ENCODE data around the gene FRMD4A.
A peak's percentile ranks its signal among the peaks of the same experiment; 100 is the strongest.

Gene FRMD4A

DNA sequence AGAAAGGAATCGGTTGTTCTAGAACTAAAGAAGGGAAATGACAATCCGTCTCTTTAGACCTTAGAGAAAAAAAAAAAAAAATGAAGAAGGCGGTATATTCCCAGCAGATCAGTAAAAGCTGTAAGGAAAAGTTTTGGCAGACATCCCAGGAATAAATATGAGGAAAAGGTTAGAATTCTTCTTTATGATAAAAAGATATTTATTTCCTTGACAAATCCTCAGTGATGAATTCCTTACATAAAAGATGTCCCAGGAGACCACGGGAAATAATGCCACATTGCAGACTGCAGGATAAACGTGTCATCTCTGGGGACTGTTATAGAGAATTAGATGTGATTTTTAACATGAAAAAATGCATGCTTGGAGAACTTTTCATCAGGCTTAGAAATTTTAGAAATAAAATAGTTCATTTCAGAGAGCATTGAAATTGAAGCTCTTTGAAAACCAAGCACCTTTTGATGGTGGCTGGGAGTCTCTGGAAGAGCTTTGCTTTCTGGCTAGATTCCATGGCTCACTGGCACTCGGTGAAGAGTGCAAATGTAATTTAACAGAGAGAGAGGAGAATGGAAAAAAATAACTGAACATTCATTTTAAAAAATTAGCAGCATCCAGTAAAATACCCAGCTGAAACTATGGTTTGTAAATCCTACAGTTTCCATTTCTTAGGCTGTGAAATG lies 645.8 kb downstream of the FRMD4A start:
- DNase-seq (ENCODE audit: low read depth in 1 of 2, low spot score in 1 of 2): no peak
- in situ Hi-C loops (cut with HindIII; ENCODE audit: low pct_unique_long_range_greater_than_20kb, low sequenced_read_pairs): no loop called here
- TF ChIP-seq JUND (IDR thresholded peaks at IDR 0.05; ENCODE audit: low read depth): no peak

GRCh38 chr10:13684252-13684791 lies 646.4 kb downstream of the FRMD4A start:
- in situ Hi-C loops (cut with HindIII; ENCODE audit: low pct_unique_long_range_greater_than_20kb, low sequenced_read_pairs): no loop called here
- no peak for TF ChIP-seq JUND (IDR thresholded peaks at IDR 0.05; ENCODE audit: low read depth)

DNA sequence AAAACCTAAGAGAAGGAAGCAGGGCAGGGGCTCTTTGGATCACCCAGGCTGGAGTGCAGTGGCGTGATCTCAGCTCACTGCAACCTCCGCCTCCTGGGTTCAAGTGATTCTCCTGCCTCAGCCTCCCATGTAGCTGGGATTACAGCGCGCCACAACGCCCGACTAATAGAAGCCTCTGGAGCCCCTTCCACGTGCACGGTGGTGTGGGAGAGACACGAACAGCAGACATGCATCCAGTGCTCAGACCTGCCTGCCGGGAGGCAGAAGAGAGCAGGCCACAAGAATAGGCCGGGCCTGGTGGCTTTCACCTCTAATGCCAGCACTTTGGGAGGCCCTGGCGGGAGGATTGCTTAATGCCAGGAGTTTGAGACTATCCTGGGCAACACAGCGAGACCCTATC lies 647.7 kb downstream of the FRMD4A start:
- in situ Hi-C loops (cut with HindIII; ENCODE audit: low pct_unique_long_range_greater_than_20kb, low sequenced_read_pairs): no loop called here
- TF ChIP-seq JUND (IDR thresholded peaks at IDR 0.05; ENCODE audit: low read depth): no peak
- DNase-seq (ENCODE audit: low read depth in 1 of 2, low spot score in 1 of 2): no peak

More at GRCh38 chr10:13684252-13684791, 646.4 kb downstream of the FRMD4A start:
- no peak for DNase-seq (ENCODE audit: low read depth in 1 of 2, low spot score in 1 of 2)

GRCh38 chr10:13681960-13682359 lies 648.8 kb downstream of the FRMD4A start:
- TF ChIP-seq JUND (IDR thresholded peaks at IDR 0.05; ENCODE audit: low read depth): no peak
- DNase-seq (ENCODE audit: low read depth in 1 of 2, low spot score in 1 of 2): no peak
- in situ Hi-C loops (cut with HindIII; ENCODE audit: low pct_unique_long_range_greater_than_20kb, low sequenced_read_pairs): no loop called here

DNA sequence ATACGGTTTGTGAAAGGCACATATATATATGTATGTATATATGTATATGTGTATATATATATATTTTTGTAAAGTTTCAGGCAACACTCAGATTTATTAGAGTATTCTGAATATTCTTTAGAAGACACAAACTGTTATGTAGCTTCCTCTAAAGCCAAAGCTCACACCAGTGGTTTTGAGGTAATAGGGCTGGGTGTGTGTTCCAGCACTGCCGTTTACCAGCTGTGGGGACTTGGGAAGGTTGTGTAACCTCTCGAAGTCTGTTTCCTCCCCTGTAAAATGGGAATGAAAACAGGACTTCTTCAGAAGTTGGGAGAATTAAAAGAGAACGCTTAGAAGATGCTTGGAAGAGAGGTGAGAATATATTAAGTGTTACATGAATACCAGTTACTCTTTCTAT lies 649.2 kb downstream of the FRMD4A start:
- no peak for DNase-seq (ENCODE audit: low read depth in 1 of 2, low spot score in 1 of 2)
- TF ChIP-seq JUND (IDR thresholded peaks at IDR 0.05; ENCODE audit: low read depth): no peak
- in situ Hi-C loops (cut with HindIII; ENCODE audit: low pct_unique_long_range_greater_than_20kb, low sequenced_read_pairs): no loop called here

GRCh38 chr10:13681095-13681494 lies 649.6 kb downstream of the FRMD4A start:
- TF ChIP-seq JUND (IDR thresholded peaks at IDR 0.05; ENCODE audit: low read depth): no peak
- in situ Hi-C loops (cut with HindIII; ENCODE audit: low pct_unique_long_range_greater_than_20kb, low sequenced_read_pairs): no loop called here
- DNase-seq (ENCODE audit: low read depth in 1 of 2, low spot score in 1 of 2): peak; percentile 27 to 51

DNA sequence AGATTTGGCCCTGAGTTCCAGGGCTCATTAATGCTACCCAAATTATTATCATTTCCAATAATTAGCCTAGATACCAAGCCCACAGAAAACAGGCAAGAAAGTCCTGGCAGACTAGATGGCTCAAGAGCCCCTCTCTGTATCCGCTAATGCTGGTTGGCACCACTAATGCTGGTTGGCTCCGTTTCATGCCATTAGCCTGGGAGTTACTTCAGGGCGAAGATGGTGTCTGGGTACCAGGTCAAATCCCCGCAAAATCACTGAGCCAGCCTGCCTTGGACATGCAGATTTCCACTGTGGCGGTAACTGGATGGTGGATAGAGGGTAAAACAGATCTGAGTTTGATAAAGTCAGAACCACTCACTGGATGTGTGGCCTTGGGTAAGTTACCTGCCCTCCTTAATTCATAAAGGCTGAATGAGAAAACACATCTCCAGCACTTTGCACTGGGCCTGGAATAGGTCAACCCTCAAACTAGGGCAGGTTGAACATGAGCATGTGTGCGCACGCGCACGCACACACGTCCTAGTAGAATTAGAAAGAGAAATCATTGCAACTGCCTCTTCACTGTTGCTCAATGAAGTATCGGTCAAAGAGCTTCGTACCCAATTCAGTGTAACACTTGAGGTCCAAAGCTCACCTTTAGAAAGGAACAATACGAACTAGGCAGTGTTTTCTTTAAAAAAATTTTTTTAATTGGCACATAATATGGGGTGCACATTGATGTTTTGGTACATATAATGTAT lies 652.5 kb downstream of the FRMD4A start:
- DNase-seq (ENCODE audit: low read depth in 1 of 2, low spot score in 1 of 2): no peak
- in situ Hi-C loops (cut with HindIII; ENCODE audit: low pct_unique_long_range_greater_than_20kb, low sequenced_read_pairs): no loop called here
- no peak for TF ChIP-seq JUND (IDR thresholded peaks at IDR 0.05; ENCODE audit: low read depth)

- in situ Hi-C loops (cut with HindIII; ENCODE audit: low pct_unique_long_range_greater_than_20kb, low sequenced_read_pairs): no loop called here
- no peak for DNase-seq (ENCODE audit: low read depth in 1 of 2, low spot score in 1 of 2)
- TF ChIP-seq JUND (IDR thresholded peaks at IDR 0.05; ENCODE audit: low read depth): no peak
These were observed 655.8 kb downstream of the FRMD4A start for GRCh38 chr10:13674645-13675588.

DNA sequence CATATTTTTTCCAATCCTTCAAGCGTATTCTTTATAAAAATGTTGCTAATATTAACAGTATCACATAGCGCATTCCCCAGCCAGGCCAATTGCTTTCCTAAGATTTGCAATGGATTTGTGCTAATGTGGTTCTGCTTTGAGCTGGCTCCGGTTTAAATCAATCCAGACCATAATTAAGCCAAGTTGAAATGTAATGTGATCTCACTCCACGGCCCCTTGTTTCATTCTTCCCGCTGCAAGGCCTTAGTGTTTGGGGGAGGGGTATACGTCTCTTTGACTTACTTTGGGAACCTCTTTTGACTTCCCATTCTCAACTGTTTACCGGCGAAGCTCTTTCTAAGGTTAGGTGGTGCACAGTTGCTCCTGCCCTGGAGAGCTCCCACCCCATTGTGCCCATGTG lies 657.6 kb downstream of the FRMD4A start:
- TF ChIP-seq JUND (IDR thresholded peaks at IDR 0.05; ENCODE audit: low read depth): no peak
- in situ Hi-C loops (cut with HindIII; ENCODE audit: low pct_unique_long_range_greater_than_20kb, low sequenced_read_pairs): no loop called here
- no peak for DNase-seq (ENCODE audit: low read depth in 1 of 2, low spot score in 1 of 2)

- in situ Hi-C loops (cut with HindIII; ENCODE audit: low pct_unique_long_range_greater_than_20kb, low sequenced_read_pairs): no loop called here
- TF ChIP-seq JUND (IDR thresholded peaks at IDR 0.05; ENCODE audit: low read depth): no peak
- no peak for DNase-seq (ENCODE audit: low read depth in 1 of 2, low spot score in 1 of 2)
These were observed 658.2 kb downstream of the FRMD4A start for GRCh38 chr10:13672548-13672947.

DNA sequence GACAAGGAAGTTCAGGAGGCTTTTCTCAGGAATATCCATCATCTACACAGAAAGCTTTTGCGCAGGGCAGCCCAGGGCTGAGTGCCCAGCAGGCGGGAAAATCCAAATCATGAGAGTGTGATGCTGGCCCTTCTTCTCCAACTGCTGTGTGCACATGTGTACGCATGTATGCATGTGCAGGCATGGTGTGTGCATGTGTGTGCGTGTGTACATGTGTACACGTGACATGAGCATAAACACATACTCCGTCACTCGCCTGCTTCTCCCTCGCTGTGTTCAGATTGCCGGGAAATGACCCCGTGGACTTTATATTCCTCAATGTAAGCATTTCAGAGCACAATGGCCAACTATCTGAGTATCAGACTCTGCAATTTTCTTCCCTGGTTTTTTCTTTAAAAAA lies 658.8 kb downstream of the FRMD4A start:
- DNase-seq (ENCODE audit: low read depth in 1 of 2, low spot score in 1 of 2): no peak
- in situ Hi-C loops (cut with HindIII; ENCODE audit: low pct_unique_long_range_greater_than_20kb, low sequenced_read_pairs): no loop called here
- no peak for TF ChIP-seq JUND (IDR thresholded peaks at IDR 0.05; ENCODE audit: low read depth)

DNA sequence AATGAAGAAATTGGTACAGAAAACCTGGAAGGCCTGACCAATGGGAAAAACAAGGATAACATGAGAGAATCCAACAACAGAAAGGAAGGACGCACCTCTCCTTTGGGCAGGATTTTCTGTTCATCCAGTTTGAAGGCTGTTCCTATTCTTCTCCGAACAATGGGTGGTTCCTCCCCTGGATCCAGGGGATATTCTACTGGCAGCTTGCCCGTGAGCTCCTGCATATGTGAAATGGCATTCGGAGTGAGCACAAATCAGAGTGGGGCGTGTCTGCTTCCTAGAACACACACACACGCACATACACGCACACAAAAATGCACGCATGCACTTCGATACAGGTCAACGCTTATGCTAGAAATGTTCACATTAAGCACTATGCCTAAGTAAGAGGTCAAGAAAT lies 660.4 kb downstream of the FRMD4A start:
- TF ChIP-seq JUND (IDR thresholded peaks at IDR 0.05; ENCODE audit: low read depth): no peak
- in situ Hi-C loops (cut with HindIII; ENCODE audit: low pct_unique_long_range_greater_than_20kb, low sequenced_read_pairs): no loop called here
- no peak for DNase-seq (ENCODE audit: low read depth in 1 of 2, low spot score in 1 of 2)
